Stimulated activated CD4-positive, alpha-beta T cell treated with anti-CD3 and anti-CD28 coated beads, Interleukin-4, amount 100 ng/mL, for 24 hours (primary cell): ENCODE results near the gene VWA3B.
"Not testable (repeated sequence)": the region's sequence is repeated elsewhere in the genome, so short reads cannot be mapped to it uniquely, and the experiment has no call there.

Source experiments
- DNase-seq: peaks from one replicate; pipeline ENCODE4 v3.0.0-alpha.2; 2020

Gene VWA3B

DNA sequence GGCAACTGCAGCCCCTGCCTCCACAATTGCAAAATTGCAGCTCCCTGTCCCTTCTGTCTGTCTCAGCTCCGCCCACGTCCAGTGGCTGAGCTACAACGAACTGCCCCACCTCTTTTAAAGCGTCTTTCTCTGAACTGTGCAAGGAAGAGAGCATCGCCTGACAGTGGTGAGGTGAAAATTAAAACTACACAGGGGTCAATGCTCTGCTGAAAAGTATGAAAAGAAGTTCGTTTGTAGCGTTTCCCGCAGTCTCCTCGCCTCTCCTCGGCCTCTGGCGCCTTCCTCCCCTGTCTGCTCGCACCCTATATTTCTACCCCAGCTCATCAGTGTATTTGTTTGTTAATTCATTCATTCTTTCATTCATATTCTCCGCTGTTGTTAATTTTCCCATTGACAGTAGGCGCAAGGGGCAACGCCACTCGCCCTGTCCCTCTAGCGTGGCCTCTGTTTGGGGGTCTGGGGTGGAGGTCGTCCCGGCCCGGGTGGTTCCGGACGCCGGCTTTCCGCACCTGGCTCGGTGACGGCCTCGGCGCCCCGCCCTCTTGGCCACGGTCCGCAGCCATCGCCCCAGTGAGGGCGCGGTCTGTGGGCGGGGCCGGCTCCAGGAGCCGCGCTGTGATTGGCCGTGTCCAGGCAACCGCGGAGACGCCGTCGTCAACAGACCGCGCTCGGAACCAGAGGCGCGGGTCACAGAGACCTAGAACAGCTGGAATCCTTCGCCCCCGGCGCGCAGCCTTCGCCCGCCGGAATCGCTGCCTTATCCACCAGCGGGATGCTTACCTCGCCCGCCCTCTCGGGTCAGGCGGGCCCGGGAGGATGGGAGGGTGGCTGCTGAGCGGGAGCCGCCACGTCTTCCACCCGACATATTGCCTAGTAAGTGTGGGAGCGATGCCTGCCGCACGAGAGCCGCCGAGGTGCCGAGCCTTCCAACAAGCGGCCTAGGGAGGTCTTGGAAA is at the start of gene VWA3B:
VWA3B (plus strand) TSS at position 677 of the 956 bp plus-strand sequence. CDS start 5,926 bp downstream, outside the sequence.
- DNase-seq, result peak; percentile 38

GRCh38 chr2:98037206-98037605 is 49.8 kb upstream of the VWA3B start:
- no peak for DNase-seq

GRCh38 chr2:98037666-98038336 is 49.2 kb upstream of the VWA3B start:
- DNase-seq, result no peak

- DNase-seq, result no peak
These were observed 47.7 kb upstream of the VWA3B start for GRCh38 chr2:98039085-98039756.

- no peak for DNase-seq
These were observed 46.5 kb upstream of the VWA3B start for GRCh38 chr2:98040331-98040939.

GRCh38 chr2:98043101-98043500 is 43.9 kb upstream of the VWA3B start:
- no peak for DNase-seq

DNA sequence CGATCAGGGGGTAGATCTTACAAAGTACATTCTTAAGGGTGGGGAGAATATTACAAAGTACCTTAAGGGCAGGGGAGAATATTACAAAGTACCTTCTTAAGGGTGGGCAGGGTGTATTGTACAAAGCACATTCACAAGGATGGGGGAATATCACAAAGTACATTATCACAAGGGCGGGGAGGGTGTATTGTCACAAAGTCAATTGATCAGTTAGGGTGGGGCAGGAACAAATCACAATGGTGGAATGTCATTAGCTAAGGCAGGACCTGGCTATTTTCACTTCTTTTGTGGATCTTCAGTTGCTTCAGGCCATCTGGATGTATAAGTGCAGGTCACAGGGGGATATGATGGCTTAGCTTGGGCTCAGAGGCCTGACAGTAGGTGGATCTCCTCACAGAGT is 42.2 kb upstream of the VWA3B start:
- DNase-seq, result not testable (repeated sequence)

- no peak for DNase-seq
These were observed 36.9 kb upstream of the VWA3B start for GRCh38 chr2:98050070-98050469.

- DNase-seq, result no peak
These were observed 28.6 kb upstream of the VWA3B start for GRCh38 chr2:98058191-98058975.

- no peak for DNase-seq
These were observed 26.7 kb upstream of the VWA3B start for GRCh38 chr2:98060277-98060676.

GRCh38 chr2:98063291-98063854 is 23.6 kb upstream of the VWA3B start:
- DNase-seq, result no peak

DNA sequence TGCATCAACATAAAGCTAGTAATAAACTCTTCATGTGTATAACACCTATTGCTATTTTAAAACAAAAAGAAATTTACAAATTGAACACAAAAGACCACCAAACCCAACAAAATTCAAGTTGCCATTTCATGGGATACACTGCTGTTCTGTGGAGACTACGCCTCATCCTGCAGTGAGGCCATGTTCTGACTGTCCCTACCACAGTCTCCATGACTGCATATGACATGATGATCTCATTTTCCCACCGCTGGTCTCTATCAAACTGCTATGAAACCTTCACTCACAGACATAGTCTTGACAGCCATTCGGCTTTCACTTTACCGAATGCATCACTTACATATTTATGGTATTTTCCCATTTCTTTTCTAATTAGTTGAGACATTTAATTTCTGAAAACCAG is 21.2 kb upstream of the VWA3B start:
- no peak for DNase-seq

GRCh38 chr2:98067160-98067559 is 19.8 kb upstream of the VWA3B start:
- no peak for DNase-seq

DNA sequence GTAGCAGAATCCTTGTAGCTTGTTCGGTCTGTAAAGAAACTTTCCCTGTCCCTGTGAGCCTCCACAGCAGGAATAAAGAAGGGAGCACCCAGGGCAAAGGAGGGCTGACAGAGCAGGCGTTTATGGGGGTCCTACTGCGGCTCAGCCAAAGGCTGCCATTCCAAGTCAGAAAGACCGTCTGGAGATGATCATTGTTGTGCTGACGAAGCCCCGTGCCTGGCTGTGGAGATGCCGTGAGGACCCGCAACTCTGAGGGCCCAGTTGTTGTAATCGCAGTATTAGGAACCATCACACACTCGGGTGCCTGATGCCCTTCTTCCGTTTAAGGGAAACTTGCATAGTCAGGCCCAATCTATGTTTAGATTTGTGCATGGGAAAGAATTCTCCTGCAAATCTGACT is 16.9 kb upstream of the VWA3B start:
- DNase-seq, result no peak

- no peak for DNase-seq
These were observed 14.5 kb upstream of the VWA3B start for GRCh38 chr2:98072442-98072841.

- no peak for DNase-seq
These were observed 8.3 kb upstream of the VWA3B start for GRCh38 chr2:98078701-98079100.

DNA sequence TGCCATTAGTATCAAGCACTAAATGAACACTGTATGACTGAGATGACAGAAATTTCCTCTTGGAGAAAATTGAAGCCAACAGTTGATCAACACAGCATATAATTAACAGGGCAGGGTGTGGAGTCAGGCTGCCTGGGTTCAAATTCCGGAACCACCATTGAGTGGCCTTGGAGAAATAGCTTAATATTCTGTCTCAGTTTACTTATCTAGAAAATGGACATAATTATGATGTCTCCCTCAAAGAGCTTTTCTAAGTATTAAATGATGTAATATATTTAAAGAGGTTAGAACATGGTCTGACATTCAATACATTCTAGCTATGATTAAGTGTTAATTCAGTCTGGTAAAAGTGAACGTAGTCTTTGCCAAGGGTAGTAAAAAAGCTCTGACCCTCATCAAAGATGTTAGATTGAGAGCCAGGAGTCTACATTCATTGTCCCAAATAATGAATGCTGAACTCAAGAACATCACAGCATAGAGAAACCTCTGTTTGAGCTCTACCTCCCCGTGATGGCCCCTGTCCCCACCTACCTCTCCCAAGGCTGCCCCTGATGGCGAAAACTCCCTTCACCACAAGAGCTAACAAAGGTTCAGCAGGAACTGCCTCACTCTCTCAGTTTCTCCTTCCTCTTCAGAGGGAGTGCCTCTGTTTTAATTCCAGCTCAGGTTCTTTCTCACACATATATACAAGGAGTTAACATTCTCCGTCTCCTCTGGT is 2.7 kb upstream of the VWA3B start:
- DNase-seq, result no peak

- no peak for DNase-seq
These were observed 2.1 kb upstream of the VWA3B start for GRCh38 chr2:98084869-98085238.

GRCh38 chr2:98085649-98086048 is 1.3 kb upstream of the VWA3B start:
- no peak for DNase-seq

DNA sequence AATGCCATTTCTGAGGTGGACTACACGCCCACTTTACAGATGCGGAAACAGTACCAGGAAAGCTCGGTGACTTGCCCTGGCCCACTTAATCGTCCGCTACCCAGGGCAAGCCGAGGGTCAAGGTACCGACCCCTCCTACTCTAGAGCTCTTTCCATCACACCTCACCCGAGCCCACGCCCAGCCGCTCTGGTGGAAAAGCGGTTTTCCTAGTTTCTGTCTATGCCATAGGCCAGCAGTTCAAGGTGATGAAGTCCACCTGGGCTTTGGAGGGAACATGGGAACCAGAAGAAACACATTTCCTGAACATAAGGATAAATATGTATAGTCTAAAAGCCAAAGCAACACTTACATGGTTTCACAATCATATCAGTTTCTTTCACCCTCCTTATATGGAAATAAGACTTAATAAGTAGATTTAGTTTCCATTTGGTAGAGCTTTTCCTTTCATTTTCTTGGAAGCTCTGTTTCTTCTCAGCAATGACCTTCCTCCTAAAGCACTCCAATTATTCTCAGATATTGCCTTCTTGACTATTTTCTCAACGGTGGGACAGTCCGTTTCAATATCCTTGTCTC is 567 bp downstream of the VWA3B start:
- DNase-seq, result no peak

DNA sequence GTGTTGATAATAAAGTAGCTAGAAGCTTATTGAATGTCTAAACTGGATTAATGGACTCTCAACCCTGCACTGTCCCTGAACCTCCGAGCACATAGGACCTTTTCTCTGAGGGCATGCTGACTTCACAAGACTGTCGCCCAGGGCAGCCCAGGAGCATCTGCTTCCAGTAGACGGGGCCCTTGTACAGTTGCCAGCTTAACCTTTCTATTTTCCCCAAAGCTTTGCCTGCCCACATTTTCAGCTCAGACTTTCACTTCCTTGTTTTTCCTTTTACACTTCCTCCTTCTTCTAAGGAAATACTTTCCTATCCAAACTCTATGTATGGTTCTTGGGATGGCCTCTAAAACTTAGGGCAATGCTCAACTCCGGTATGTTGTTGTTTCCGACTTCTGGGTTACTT is 1.3 kb downstream of the VWA3B start:
- no peak for DNase-seq
